ENCODE data around the gene THBS3. TPM values are rescaled to one million over a fixed set of nuclear protein-coding genes. Genes with fewer than 3 reads are reported as not detected.
A peak's percentile ranks its signal among the peaks of the same experiment; 100 is the strongest.

The THBS3 gene
- total and polyA plus RNA-seq, 2 of the 13 experiments (the other 11 are each of a cell fraction or from before 2014, with no cell fraction given), result 0.86 to 3.6 TPM

- Histone ChIP-seq H3K79me2 (ENCODE audit: insufficient read depth, low read length) (no peaks in the 10 kb centered on the region), H4K20me1 (ENCODE audit: insufficient read depth, low read length) (no peaks in the 10 kb centered on the region), H3K9me3 (ENCODE audit: low read length) (no peaks in the 10 kb centered on the region), H3K4me3 (replicated peaks in 1 of 3; ENCODE audit: insufficient read depth in 1 of 3, low read depth in 2 of 3, low read length in 3 of 3) (no peak overlapping the region), H3K4me2 (ENCODE audit: low read depth, low read length) (peak overlapping the region; percentile 73), H3K27ac (ENCODE audit: extremely low read length, insufficient read depth, low read length) (no peak overlapping the region), H3K36me3 (replicated peaks in 1 of 2; ENCODE audit: control insufficient read depth in 1 of 2, insufficient read depth in 2 of 2, low read length in 2 of 2) (peaks cover 2 to 3% of the 10 kb centered on the region in 2 experiments; a peak in 1 of 5 replicates), H3K4me1 (ENCODE audit: insufficient read depth, low read length) (peaks cover 15% of the 10 kb centered on the region), H3K9ac (ENCODE audit: insufficient read depth, low read depth, low read length) (no peak overlapping the region), H2AFZ (ENCODE audit: low read length) (peak overlapping the region; percentile 97), H3K27me3 (ENCODE audit: control insufficient read depth in 1 of 2, insufficient read depth in 2 of 2, low read length in 2 of 2) (no peaks in the 10 kb centered on the region)
- no peak for TF ChIP-seq ZNF317 (CRISPR knock-in tag; IDR thresholded peaks at IDR 0.05)
- no peak for TF ChIP-seq FOSL2 (CRISPR knock-in tag; IDR thresholded peaks at IDR 0.05)
- TF ChIP-seq ZNF629 (CRISPR knock-in tag; conservative IDR thresholded peaks at IDR 0.05), result peak; percentile 67
- ChIA-PET POLR2A (interaction anchor here (0.6 to 1.9 kb wide), 4 partner anchors 10 to 337 kb away, joined by 3 to 8 read pairs (median 6); partner anchors contain the start of gene CLK2), CTCF (ENCODE audit: low intra/inter-chr PET ratio, low total read pairs) (interaction anchor here (1.2 kb wide), 1 partner anchor 9 kb away, joined by 3 read pairs; no protein-coding TSS in a partner anchor)
- DNase-seq (ENCODE audit: low spot score), result no peak
- in situ Hi-C loops (cut with HindIII; ENCODE audit: extremely low pct_ligation_motif_present, low pct_unique_long_range_greater_than_20kb), result loop anchor here (10.0 kb wide), 1 partner anchor 353 kb away; no protein-coding TSS in a partner anchor
- no TSS peak for BruUV-seq (replicated peaks)
- intact Hi-C loops (cut with micrococcal nuclease; ENCODE audit: unreplicated experiment), result no loop called here
- WGBS (ENCODE audit: low lambda C conversion rate), result 97% methylated on average over 3 of the region's 4 CpGs
- no peak for FAIRE-seq
- ATAC-seq, result no peak
Measured at GRCh38 chr1:155241841-155242264, 34.2 kb upstream of the THBS3 start.

- CTCF ChIA-PET (ENCODE audit: low intra/inter-chr PET ratio, low total read pairs), result interaction anchor here (1.2 kb wide), 1 partner anchor 10 kb away, joined by 3 read pairs; no protein-coding TSS in a partner anchor
- H3K79me2 ChIP-seq (ENCODE audit: insufficient read depth, low read length), result no peaks in the 10 kb centered on the region
- peaks cover 2 to 3% of the 10 kb centered on the region in 2 experiments; a peak in 1 of 5 replicates for H3K36me3 ChIP-seq (replicated peaks in 1 of 2; ENCODE audit: control insufficient read depth in 1 of 2, insufficient read depth in 2 of 2, low read length in 2 of 2)
- WGBS (ENCODE audit: low lambda C conversion rate), result 27% methylated on average over 1 of the region's 4 CpGs
- no peaks in the 10 kb centered on the region for H3K27me3 ChIP-seq (ENCODE audit: control insufficient read depth in 1 of 2, insufficient read depth in 2 of 2, low read length in 2 of 2)
- POLR2A ChIA-PET, result interaction anchor here (0.6 to 1.9 kb wide), 5 partner anchors 9 to 337 kb away, joined by 3 to 8 read pairs (median 5); partner anchors contain the start of gene CLK2
- H3K4me3 ChIP-seq (replicated peaks in 1 of 3; ENCODE audit: insufficient read depth in 1 of 3, low read depth in 2 of 3, low read length in 3 of 3), result peak overlapping the region; percentile 48 to 63 (median 61)
- no peaks in the 10 kb centered on the region for H3K9me3 ChIP-seq (ENCODE audit: low read length)
- H4K20me1 ChIP-seq (ENCODE audit: insufficient read depth, low read length), result no peaks in the 10 kb centered on the region
- peak; percentile 80 for DNase-seq (ENCODE audit: low spot score)
- peak overlapping the region; percentile 73 for H3K4me2 ChIP-seq (ENCODE audit: low read depth, low read length)
- no TSS peak for BruUV-seq (replicated peaks)
- peak; percentile 87 for ATAC-seq
- peak; percentile 83 for FAIRE-seq
- in situ Hi-C loops (cut with HindIII; ENCODE audit: extremely low pct_ligation_motif_present, low pct_unique_long_range_greater_than_20kb), result loop anchor here (10.0 kb wide), 1 partner anchor 354 kb away; no protein-coding TSS in a partner anchor
- H3K4me1 ChIP-seq (ENCODE audit: insufficient read depth, low read length), result peaks cover 15% of the 10 kb centered on the region
- peak overlapping the region; percentile 97 for H2AFZ ChIP-seq (ENCODE audit: low read length)
- no peak overlapping the region for H3K27ac ChIP-seq (ENCODE audit: extremely low read length, insufficient read depth, low read length)
- H3K9ac ChIP-seq (ENCODE audit: insufficient read depth, low read depth, low read length), result peak overlapping the region; percentile 62
- intact Hi-C loops (cut with micrococcal nuclease; ENCODE audit: unreplicated experiment), result no loop called here
- no peak for TF ChIP-seq ZNF124 (CRISPR knock-in tag; IDR thresholded peaks at IDR 0.05)
- TF ChIP-seq TRIM22 (IDR thresholded peaks at IDR 0.05), result no peak
- TF ChIP-seq NR2C2 (CRISPR knock-in tag; IDR thresholded peaks at IDR 0.05; ENCODE audit: borderline replicate concordance), result peak; percentile 74; the same call in 1 of the 2 replicates
- TF ChIP-seq GPBP1L1 (CRISPR knock-in tag; IDR thresholded peaks at IDR 0.05), result no peak
- peak; percentile 23; the same call in 1 of the 2 replicates for TF ChIP-seq ZNF644 (CRISPR knock-in tag; IDR thresholded peaks at IDR 0.05; ENCODE audit: low read depth)
- TF ChIP-seq NCOA2 (CRISPR knock-in tag; IDR thresholded peaks at IDR 0.05), result 0 out of 2 replicates have a peak, but pooled peaks have one; percentile 14
- 0 out of 2 replicates have a peak, but pooled peaks have one; percentile 29 for TF ChIP-seq SALL2 (CRISPR knock-in tag; IDR thresholded peaks at IDR 0.05)
- TF ChIP-seq HDAC1 (CRISPR knock-in tag; IDR thresholded peaks at IDR 0.05), result peak; percentile 93
- 0 out of 2 replicates have a peak, but pooled peaks have one; percentile 28 for TF ChIP-seq CBFB (CRISPR knock-in tag; IDR thresholded peaks at IDR 0.05)
- TF ChIP-seq CBX5 (CRISPR knock-in tag; IDR thresholded peaks at IDR 0.05; ENCODE audit: borderline replicate concordance), result 0 out of 2 replicates have a peak, but pooled peaks have one; percentile 49
- no peak for TF ChIP-seq NONO (IDR thresholded peaks at IDR 0.05)
- no peak for TF ChIP-seq NONO (CRISPR knock-in tag; conservative IDR thresholded peaks at IDR 0.05)
- TF ChIP-seq ZNF160 (CRISPR knock-in tag; IDR thresholded peaks at IDR 0.05), result no peak
- TF ChIP-seq ZNF335 (CRISPR knock-in tag; IDR thresholded peaks at IDR 0.05), result peak; percentile 60; the same call in 1 of the 2 replicates
Measured at GRCh38 chr1:155241069-155241679, 33.5 kb upstream of the THBS3 start.
